Lower lobe of right lung (tissue), 2 donors: ENCODE results near the gene CSF2. TPM values are rescaled to one million over a fixed set of nuclear protein-coding genes. Genes with fewer than 3 reads are reported as not detected.

Experiments used
- ATAC-seq, 2 donors: fragments of 200-7000 bp; cut with Tn5 transposase; one replicate each; pipeline ENCODE4 v1.9.1; 2020 to 2022; ENCODE audit warnings: mild to moderate bottlenecking in 2 of 2, moderate library complexity in 2 of 2
- DNase-seq: peaks from one replicate; pipeline ENCODE4 v3.0.0-alpha.2; 2020
- H3K27ac ChIP-seq: fragments of 200-600 bp; one replicate; pipeline ENCODE4 v1.8.0; 2022
- H3K27me3 ChIP-seq: fragments of 200-600 bp; one replicate; pipeline ENCODE4 v1.8.0; 2022; ENCODE audit warnings: low read depth
- H3K36me3 ChIP-seq: fragments of 200-600 bp; one replicate; pipeline ENCODE4 v1.8.0; 2022; ENCODE audit warnings: mild to moderate bottlenecking
- H3K4me1 ChIP-seq: fragments of 200-600 bp; one replicate; pipeline ENCODE4 v1.8.0; 2022
- H3K4me3 ChIP-seq: fragments of 200-600 bp; one replicate; pipeline ENCODE4 v1.8.0; 2022; ENCODE audit warnings: mild to moderate bottlenecking
- H3K9me3 ChIP-seq: fragments of 200-600 bp; one replicate; pipeline ENCODE4 v1.8.0; 2022
- intact Hi-C: fragments of 100-400 bp; cut with DNase I; formaldehyde crosslinking; loops from one replicate; pipeline ENCODE4 v1.11.0; 2022
- total RNA-seq: library from RNA; stranded (reverse); fragmentation: NEBNext Ultra II Directional; extraction: Animal tissue kit (Norgen Biotek cat#: 25700); gene quantifications from one replicate; pipeline ENCODE4 v1.2.1, GENCODE V29; 2021
- TF ChIP-seq, protein P1 (sequence below): fragments of 200-600 bp; IDR thresholded peaks from one replicate; pipeline ENCODE4 v1.8.0; 2022; ENCODE audit warnings: antibody characterized with exemption, mild to moderate bottlenecking
- donor health status: DM: no; HTN: yes; CAD: no; lungs with severe emphysema.

Gene CSF2
- total RNA-seq, 1 donor from 2014 or later, result 3.9 TPM

- Histone ChIP-seq H3K9me3 (no peaks in the 10 kb centered on the region), H3K27me3 (no peaks in the 10 kb centered on the region), H3K4me3 (no peak overlapping the region), H3K36me3 (no peaks in the 10 kb centered on the region), H3K27ac (no peak overlapping the region), H3K4me1 (peaks cover 10% of the 10 kb centered on the region)
- DNase-seq (no peak), ATAC-seq (no peak)
- intact Hi-C loops, result no loop called here
- TF ChIP-seq, protein P1, sequence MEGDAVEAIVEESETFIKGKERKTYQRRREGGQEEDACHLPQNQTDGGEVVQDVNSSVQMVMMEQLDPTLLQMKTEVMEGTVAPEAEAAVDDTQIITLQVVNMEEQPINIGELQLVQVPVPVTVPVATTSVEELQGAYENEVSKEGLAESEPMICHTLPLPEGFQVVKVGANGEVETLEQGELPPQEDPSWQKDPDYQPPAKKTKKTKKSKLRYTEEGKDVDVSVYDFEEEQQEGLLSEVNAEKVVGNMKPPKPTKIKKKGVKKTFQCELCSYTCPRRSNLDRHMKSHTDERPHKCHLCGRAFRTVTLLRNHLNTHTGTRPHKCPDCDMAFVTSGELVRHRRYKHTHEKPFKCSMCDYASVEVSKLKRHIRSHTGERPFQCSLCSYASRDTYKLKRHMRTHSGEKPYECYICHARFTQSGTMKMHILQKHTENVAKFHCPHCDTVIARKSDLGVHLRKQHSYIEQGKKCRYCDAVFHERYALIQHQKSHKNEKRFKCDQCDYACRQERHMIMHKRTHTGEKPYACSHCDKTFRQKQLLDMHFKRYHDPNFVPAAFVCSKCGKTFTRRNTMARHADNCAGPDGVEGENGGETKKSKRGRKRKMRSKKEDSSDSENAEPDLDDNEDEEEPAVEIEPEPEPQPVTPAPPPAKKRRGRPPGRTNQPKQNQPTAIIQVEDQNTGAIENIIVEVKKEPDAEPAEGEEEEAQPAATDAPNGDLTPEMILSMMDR, result no peak
Observed at GRCh38 chr5:132080595-132080994, 7.0 kb downstream of the CSF2 start.

DNA sequence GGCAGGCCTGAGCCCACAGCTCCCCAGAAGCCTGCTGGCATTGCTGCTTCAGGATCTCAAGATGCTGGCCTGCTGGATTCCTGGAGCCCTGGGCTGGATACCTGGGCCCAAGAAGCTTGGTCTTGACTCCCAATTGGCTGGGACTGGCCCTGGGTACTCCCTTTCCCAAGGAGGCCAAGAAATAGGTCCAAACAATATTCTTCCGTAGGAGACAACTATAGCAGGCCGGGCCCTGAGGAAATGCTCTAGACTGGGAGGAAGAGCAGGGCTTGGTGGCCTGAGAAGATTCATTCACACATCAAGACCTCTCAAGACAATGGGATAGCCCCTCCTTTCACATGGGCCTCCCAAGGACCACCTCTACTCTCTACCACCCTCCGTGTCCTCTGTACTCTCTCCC lies 7.9 kb downstream of the CSF2 start:
- DNase-seq, result peak; percentile 7
- no peak overlapping the region for H3K27ac ChIP-seq
- intact Hi-C loops, result no loop called here
- H3K27me3 ChIP-seq, result no peaks in the 10 kb centered on the region
- TF ChIP-seq, protein P1, result no peak
- no peak overlapping the region for H3K4me3 ChIP-seq
- ATAC-seq, result no peak
- H3K9me3 ChIP-seq, result no peaks in the 10 kb centered on the region
- peaks cover 17% of the 10 kb centered on the region for H3K4me1 ChIP-seq
- no peaks in the 10 kb centered on the region for H3K36me3 ChIP-seq

DNA sequence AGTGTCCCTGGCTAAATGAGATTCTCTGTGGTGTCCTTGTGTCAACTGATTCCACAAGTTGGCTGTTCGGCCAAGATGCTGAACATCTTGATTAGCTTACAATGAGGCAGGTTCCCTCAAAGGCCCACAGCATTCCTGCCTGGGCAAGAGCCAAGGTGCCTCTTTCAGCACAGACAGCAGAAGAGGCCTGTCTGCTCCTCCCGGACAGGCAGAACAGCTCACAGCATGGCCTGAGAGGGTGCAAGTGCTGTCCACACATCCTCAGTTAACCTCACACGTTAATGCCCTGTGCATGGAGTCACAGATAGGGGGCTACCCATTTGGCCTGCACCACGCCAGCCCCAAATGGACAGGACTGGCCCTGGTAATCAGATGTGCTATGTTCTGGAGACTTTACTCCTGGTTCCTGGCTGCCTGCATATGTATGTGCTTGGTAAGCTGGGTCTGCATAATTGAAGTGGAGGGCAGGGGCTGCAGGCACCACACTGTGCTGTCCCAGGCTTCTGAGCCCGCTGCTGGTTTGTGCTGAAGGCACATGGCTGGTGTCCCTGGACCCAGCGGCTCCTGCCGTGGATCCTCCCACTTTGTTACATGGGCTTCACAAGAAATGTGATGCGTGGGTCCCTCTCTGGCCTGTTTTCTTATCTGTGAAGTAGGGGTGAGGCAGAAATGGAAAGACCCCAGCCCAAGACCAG lies 8.9 kb downstream of the CSF2 start:
- TF ChIP-seq, protein P1, result no peak
- ATAC-seq (no peak), DNase-seq (peak; percentile 34)
- intact Hi-C loops, result no loop called here
- Histone ChIP-seq H3K27me3 (no peaks in the 10 kb centered on the region), H3K36me3 (no peaks in the 10 kb centered on the region), H3K4me1 (peaks cover 18% of the 10 kb centered on the region), H3K4me3 (no peak overlapping the region), H3K9me3 (no peaks in the 10 kb centered on the region), H3K27ac (no peak overlapping the region)

DNA sequence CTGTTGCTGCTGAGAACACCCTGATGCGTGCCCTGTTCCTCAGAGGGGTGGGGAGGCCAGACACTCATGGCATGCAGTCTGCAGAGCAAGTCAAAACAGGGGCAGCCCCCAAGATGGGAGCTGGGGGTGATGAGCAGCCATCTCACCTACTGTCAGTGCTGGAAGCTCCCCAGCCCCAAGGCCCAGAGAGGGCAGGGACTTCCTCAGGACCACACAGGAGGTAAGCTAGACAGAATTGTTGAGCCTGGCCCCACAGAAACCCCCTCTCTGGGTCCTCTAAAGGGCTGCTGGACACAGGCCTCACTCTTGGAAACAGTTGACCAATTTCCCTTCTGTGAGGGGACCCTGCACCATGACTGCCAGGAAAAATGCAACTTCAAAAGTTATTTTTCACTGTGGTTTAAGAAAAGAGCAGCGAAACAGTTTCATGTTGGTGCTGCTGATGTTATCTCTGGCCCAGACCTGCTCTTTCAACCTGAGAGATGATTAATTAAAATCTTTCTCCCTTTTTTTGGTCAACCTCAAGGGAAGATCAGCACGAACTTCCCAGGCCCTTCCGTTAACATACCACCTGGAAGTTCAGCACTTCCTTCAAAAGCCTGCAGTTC lies 9.6 kb downstream of the CSF2 start:
- intact Hi-C loops, result no loop called here
- Histone ChIP-seq H3K4me1 (peaks cover 18% of the 10 kb centered on the region), H3K27me3 (no peaks in the 10 kb centered on the region), H3K9me3 (no peaks in the 10 kb centered on the region), H3K27ac (no peak overlapping the region), H3K4me3 (no peak overlapping the region), H3K36me3 (no peaks in the 10 kb centered on the region)
- DNase-seq, result no peak
- TF ChIP-seq, protein P1, result no peak
- ATAC-seq, result no peak

GRCh38 chr5:132085686-132086085 lies 12.1 kb downstream of the CSF2 start:
- TF ChIP-seq, protein P1, result no peak
- intact Hi-C loops, result no loop called here
- Histone ChIP-seq H3K27ac (no peak overlapping the region), H3K4me3 (no peak overlapping the region), H3K27me3 (no peaks in the 10 kb centered on the region), H3K4me1 (peaks cover 18% of the 10 kb centered on the region), H3K36me3 (no peaks in the 10 kb centered on the region), H3K9me3 (no peaks in the 10 kb centered on the region)
- ATAC-seq (no peak), DNase-seq (no peak)
